Trophoblast cell (in vitro differentiated cells and primary cell): ENCODE data around the gene PRKCB.

Source experiments
- DNase-seq, 2 donors: peaks; one replicate each; pipeline ENCODE4 v3.0.0-alpha.2; 2016
- H2AFZ ChIP-seq: 2 replicates; pipeline ENCODE4 v1.6.1; 2013; ENCODE audit warnings: low read length, moderate library complexity, mild to moderate bottlenecking; ENCODE audit not compliant: insufficient read depth, poor library complexity
- H2AK5ac ChIP-seq: 2 replicates; pipeline ENCODE4 v1.6.1; 2013; ENCODE audit warnings: mild to moderate bottlenecking, low read length
- H2BK120ac ChIP-seq: 2 replicates; pipeline ENCODE4 v1.6.1; 2013; ENCODE audit warnings: low read length, mild to moderate bottlenecking, moderate library complexity; ENCODE audit not compliant: insufficient read depth, poor library complexity
- H2BK12ac ChIP-seq: 2 replicates; pipeline ENCODE4 v1.6.1; 2013; ENCODE audit warnings: mild to moderate bottlenecking, low read length, moderate library complexity
- H2BK5ac ChIP-seq: 2 replicates; pipeline ENCODE4 v1.6.1; 2013; ENCODE audit warnings: low read length, low read depth, moderate library complexity, mild to moderate bottlenecking; ENCODE audit not compliant: poor library complexity
- H3K14ac ChIP-seq: 2 replicates; pipeline ENCODE4 v1.6.1; 2013; ENCODE audit warnings: mild to moderate bottlenecking, low read length
- H3K18ac ChIP-seq: 2 replicates; pipeline ENCODE4 v1.6.1; 2013; ENCODE audit warnings: mild to moderate bottlenecking, low read length
- H3K23ac ChIP-seq: 2 replicates; pipeline ENCODE4 v1.6.1; 2013; ENCODE audit warnings: low read length
- H3K27ac ChIP-seq: 2 replicates; pipeline ENCODE4 v1.5.1; 2013; ENCODE audit warnings: low read depth, mild to moderate bottlenecking, inconsistent platforms, low read length, moderate library complexity
- H3K27me3 ChIP-seq: 2 replicates; pipeline ENCODE4 v1.6.1; 2013; ENCODE audit warnings: inconsistent platforms, mild to moderate bottlenecking, low read length, moderate library complexity; ENCODE audit not compliant: insufficient read depth
- H3K36me3 ChIP-seq, 2 experiments: 1 replicate in 1 of 2; 2 replicates in 1 of 2; pipeline ENCODE4 v1.6.1; 2013; ENCODE audit warnings: low read length in 2 of 2, mild to moderate bottlenecking in 2 of 2, moderate library complexity in 1 of 2; ENCODE audit not compliant: insufficient read depth in 2 of 2, control insufficient read depth in 1 of 2
- H3K4ac ChIP-seq: 2 replicates; pipeline ENCODE4 v1.6.1; 2013; ENCODE audit warnings: low read depth, mild to moderate bottlenecking, low read length, moderate library complexity
- H3K4me1 ChIP-seq, 2 experiments: 1 replicate in 1 of 2; 2 replicates in 1 of 2; pipeline ENCODE4 v1.6.1; 2013; ENCODE audit warnings: low read length in 2 of 2, mild to moderate bottlenecking in 2 of 2, moderate library complexity in 1 of 2; ENCODE audit not compliant: insufficient read depth in 2 of 2, control insufficient read depth in 1 of 2
- H3K4me2 ChIP-seq: 2 replicates; pipeline ENCODE4 v1.6.1; 2013; ENCODE audit warnings: inconsistent platforms, mild to moderate bottlenecking, low read length, moderate library complexity
- H3K4me3 ChIP-seq: 2 replicates; pipeline ENCODE4 v1.5.1; 2013; ENCODE audit warnings: mild to moderate bottlenecking, low read depth, low read length, inconsistent platforms
- H3K79me1 ChIP-seq: one replicate; pipeline ENCODE4 v1.6.1; 2013; ENCODE audit warnings: low read length
- H3K79me2 ChIP-seq: 2 replicates; pipeline ENCODE4 v1.6.1; 2013; ENCODE audit warnings: low read length, mild to moderate bottlenecking; ENCODE audit not compliant: control insufficient read depth, insufficient read depth, poor library complexity
- H3K9ac ChIP-seq: 2 replicates; pipeline ENCODE4 v1.6.1; 2013; ENCODE audit warnings: mild to moderate bottlenecking, low read length
- H3K9me3 ChIP-seq: 2 replicates; pipeline ENCODE4 v1.6.1; 2013; ENCODE audit warnings: low read depth, mild to moderate bottlenecking, control low read depth, inconsistent platforms, low read length; ENCODE audit not compliant: insufficient read depth
- H4K12ac ChIP-seq: 2 replicates; pipeline ENCODE4 v1.6.1; 2013; ENCODE audit warnings: low read depth, mild to moderate bottlenecking, low read length, moderate library complexity
- H4K8ac ChIP-seq: 2 replicates; pipeline ENCODE4 v1.6.1; 2013; ENCODE audit warnings: low read depth, mild to moderate bottlenecking, low read length, moderate library complexity
- H4K91ac ChIP-seq: one replicate; pipeline ENCODE4 v1.6.1; 2013; ENCODE audit warnings: low read depth, mild to moderate bottlenecking, low read length, moderate library complexity
- WGBS: extraction: QIAGEN DNeasy Blood & Tissue Kit; methylation state at CpG from one replicate; pipeline ENCODE4 v1.1.7; 2013; ENCODE audit warnings: missing lambda C conversion rate; ENCODE audit not compliant: insufficient read length, insufficient coverage; ENCODE audit errors: extremely low coverage; 5-methylcytosine and 5-hydroxymethylcytosine counted together

Gene PRKCB

DNA sequence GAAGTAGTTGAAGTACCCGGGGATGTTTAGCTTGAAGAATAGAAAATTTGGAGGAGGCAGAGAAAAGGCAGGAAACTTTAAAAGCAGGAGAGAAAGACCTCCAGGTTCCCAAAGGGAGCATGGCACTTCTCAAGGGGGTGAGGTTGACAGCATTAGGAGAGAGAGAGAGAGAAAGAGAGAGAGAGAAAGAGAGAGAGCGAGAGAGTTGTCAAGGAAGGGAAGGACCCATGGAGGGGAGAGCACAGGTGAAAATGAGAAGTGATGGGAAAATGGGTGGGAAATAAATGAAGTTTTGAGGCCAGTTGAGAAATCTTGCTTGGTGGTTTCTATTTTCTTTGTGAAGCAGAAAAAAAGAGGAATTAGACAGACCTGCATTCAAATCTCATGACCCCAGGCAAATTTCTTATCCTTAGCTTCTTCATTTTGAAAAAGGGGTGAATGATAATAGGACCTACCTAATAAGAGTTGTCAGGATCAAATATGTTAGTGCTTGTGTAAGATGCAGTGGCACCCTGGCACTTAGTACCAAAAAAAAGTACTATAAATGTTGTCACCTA, 24.0 kb downstream of the PRKCB start:
- H3K79me1 ChIP-seq = no peaks in the 10 kb centered on the region
- no peak overlapping the region for H3K4ac ChIP-seq
- H3K14ac ChIP-seq = no peak overlapping the region
- no peaks in the 10 kb centered on the region for H3K4me1 ChIP-seq
- no peaks in the 10 kb centered on the region for H3K79me2 ChIP-seq
- no peak overlapping the region for H4K91ac ChIP-seq
- no peak overlapping the region for H2AK5ac ChIP-seq
- no peak overlapping the region for H3K4me2 ChIP-seq
- no peaks in the 10 kb centered on the region for H3K9me3 ChIP-seq
- no peak overlapping the region for H4K8ac ChIP-seq
- no peak for DNase-seq
- H3K36me3 ChIP-seq = no peaks in the 10 kb centered on the region
- no peak overlapping the region for H3K27ac ChIP-seq
- H2BK120ac ChIP-seq = no peak overlapping the region
- WGBS = no CpG with 5 or more reads among the region's 2 CpGs
- no peak overlapping the region for H2BK5ac ChIP-seq
- H3K18ac ChIP-seq = no peak overlapping the region
- H3K4me3 ChIP-seq = no peak overlapping the region
- H2BK12ac ChIP-seq = no peak overlapping the region
- no peak overlapping the region for H3K9ac ChIP-seq
- H4K12ac ChIP-seq = no peak overlapping the region
- H3K23ac ChIP-seq = no peak overlapping the region
- H3K27me3 ChIP-seq = no peaks in the 10 kb centered on the region
- H2AFZ ChIP-seq = no peak overlapping the region

DNA sequence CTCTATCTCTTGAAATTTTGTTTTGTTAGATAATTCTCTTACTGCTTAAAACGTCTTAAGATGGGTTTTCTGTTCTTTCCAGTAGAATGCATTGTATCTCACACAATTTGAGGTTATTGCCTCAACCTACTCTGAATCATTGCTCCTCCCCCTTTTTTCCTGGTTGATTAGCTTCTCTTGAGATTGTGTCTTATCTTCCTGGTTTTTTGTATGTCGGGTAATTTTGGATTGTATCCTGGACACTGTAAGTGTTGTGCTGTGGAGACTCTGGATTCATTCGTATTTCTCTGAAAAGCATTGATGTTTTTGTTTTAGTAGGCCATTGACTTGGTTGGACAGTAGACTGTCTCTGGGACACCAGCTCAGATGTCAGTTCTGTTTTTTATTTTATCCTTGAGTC, 26.1 kb downstream of the PRKCB start:
- Histone ChIP-seq H3K27ac (no peak overlapping the region), H2BK12ac (no peak overlapping the region), H3K4ac (no peak overlapping the region), H3K36me3 (no peaks in the 10 kb centered on the region), H3K79me2 (no peaks in the 10 kb centered on the region), H2AK5ac (no peak overlapping the region), H3K14ac (no peak overlapping the region), H2BK5ac (no peak overlapping the region), H3K23ac (no peak overlapping the region), H3K4me2 (no peak overlapping the region), H3K4me3 (no peak overlapping the region), H4K91ac (no peak overlapping the region), H3K4me1 (no peaks in the 10 kb centered on the region), H3K18ac (no peak overlapping the region), H3K9ac (no peak overlapping the region), H2AFZ (no peak overlapping the region), H4K12ac (no peak overlapping the region), H3K9me3 (no peaks in the 10 kb centered on the region), H2BK120ac (no peak overlapping the region), H3K79me1 (no peaks in the 10 kb centered on the region), H3K27me3 (no peaks in the 10 kb centered on the region), H4K8ac (no peak overlapping the region)
- DNase-seq = no peak
- no CpG with 5 or more reads among the region's 3 CpGs for WGBS

DNA sequence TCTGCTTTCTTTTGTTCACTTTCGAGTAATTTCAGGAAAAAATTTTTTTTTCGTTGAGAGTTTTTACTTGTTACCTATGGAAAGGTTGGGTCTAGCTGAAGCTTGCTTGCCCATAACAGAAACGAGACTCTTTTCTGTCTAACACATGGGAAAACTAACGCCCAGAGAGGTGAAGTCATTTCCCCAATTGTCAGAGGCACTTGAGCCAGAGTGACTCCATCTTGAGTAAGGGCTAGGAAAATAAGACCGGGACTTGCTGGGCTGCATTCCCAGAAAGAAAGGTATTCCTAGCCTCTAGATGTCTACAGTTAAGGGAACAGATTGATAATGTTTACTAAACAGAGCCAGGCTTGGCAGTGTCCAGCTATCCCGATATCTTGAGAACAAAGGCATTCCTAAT, 26.8 kb downstream of the PRKCB start:
- Histone ChIP-seq H4K91ac (no peak overlapping the region), H3K79me2 (no peaks in the 10 kb centered on the region), H3K4me3 (no peak overlapping the region), H3K9me3 (no peaks in the 10 kb centered on the region), H3K4me1 (no peaks in the 10 kb centered on the region), H2BK120ac (no peak overlapping the region), H3K9ac (no peak overlapping the region), H2AFZ (no peak overlapping the region), H3K79me1 (no peaks in the 10 kb centered on the region), H3K23ac (no peak overlapping the region), H3K27me3 (no peaks in the 10 kb centered on the region), H4K12ac (no peak overlapping the region), H3K27ac (no peak overlapping the region), H3K4me2 (no peak overlapping the region), H2BK12ac (no peak overlapping the region), H2BK5ac (no peak overlapping the region), H4K8ac (no peak overlapping the region), H3K18ac (no peak overlapping the region), H3K4ac (no peak overlapping the region), H2AK5ac (no peak overlapping the region), H3K36me3 (no peaks in the 10 kb centered on the region), H3K14ac (no peak overlapping the region)
- no CpG with 5 or more reads among the region's 6 CpGs for WGBS
- peak; percentile 14 to 51 for DNase-seq

DNA sequence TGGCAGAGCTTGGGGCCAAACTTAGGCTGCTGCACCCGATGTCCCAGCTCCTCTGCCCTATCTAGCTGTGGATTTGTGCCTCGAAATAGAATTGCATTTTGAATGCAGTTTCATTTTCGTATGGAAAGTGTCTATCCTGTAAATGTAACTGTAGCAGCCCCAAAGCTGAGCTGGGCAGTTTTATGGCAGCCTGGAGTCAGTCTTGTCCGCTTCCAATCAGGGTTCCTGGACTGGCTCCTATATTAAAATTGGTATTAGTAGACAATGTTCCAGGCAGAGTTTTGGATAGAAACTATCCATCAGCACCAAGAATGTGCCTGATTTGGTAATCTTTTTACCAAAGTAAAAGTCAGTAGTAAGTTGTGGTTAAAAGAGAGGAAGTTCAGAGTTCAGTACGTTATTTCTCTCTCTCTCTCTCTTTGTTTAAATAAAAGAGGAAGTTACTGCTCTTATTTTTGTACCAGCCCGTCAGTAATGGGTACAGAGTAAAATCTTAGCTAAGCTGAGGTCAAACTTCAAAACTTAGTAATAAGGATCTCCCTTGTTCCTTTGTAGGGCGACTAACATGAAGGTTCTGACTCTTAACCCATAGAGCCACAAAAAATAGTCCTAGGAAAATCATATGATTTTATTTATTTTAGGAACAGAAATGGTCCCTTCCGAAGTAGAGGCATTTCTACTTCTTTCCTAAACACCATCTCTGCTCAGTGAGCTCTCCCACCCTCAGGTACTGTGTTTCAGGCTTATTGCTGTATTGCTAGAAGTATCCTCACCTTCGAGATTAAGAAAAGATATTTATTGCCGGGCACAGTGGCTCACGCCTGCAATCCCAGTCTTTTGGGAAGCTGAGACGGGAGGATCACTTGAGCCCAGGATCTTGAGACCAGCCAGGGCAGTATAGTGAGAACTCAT, 28.0 kb downstream of the PRKCB start:
- no peaks in the 10 kb centered on the region for H3K79me1 ChIP-seq
- H3K9me3 ChIP-seq = no peaks in the 10 kb centered on the region
- DNase-seq = no peak
- H3K4me1 ChIP-seq = no peaks in the 10 kb centered on the region
- no peak overlapping the region for H3K9ac ChIP-seq
- no peak overlapping the region for H4K8ac ChIP-seq
- WGBS = no CpG with 5 or more reads among the region's 12 CpGs
- H2BK5ac ChIP-seq = no peak overlapping the region
- no peak overlapping the region for H2BK12ac ChIP-seq
- no peak overlapping the region for H2AK5ac ChIP-seq
- H3K18ac ChIP-seq = no peak overlapping the region
- H3K4ac ChIP-seq = no peak overlapping the region
- no peak overlapping the region for H3K23ac ChIP-seq
- H3K27ac ChIP-seq = no peak overlapping the region
- no peak overlapping the region for H3K4me3 ChIP-seq
- no peak overlapping the region for H2AFZ ChIP-seq
- H4K91ac ChIP-seq = no peak overlapping the region
- no peaks in the 10 kb centered on the region for H3K36me3 ChIP-seq
- H3K4me2 ChIP-seq = no peak overlapping the region
- H2BK120ac ChIP-seq = no peak overlapping the region
- no peaks in the 10 kb centered on the region for H3K27me3 ChIP-seq
- H3K14ac ChIP-seq = no peak overlapping the region
- H3K79me2 ChIP-seq = no peaks in the 10 kb centered on the region
- H4K12ac ChIP-seq = no peak overlapping the region
